GM12878 (cell line): ENCODE results near the gene TRIM38. TPM values are rescaled to one million over a fixed set of nuclear protein-coding genes. Genes with fewer than 3 reads are reported as not detected.

ENCODE experiments used
- ATAC-seq: fragments of 200-7000 bp; cut with Tn5 transposase; 3 replicates; pipeline ENCODE4 v1.9.1; 2020; ENCODE audit warnings: mild to moderate bottlenecking, moderate library complexity
- BruUV-seq: library from RNA; stranded (reverse); fragments of 400-500 nt; replicated peaks from 2 replicates; lab custom pipeline; 2021; lab: Mats Ljungman, UMichigan
- CTCF ChIA-PET: fragments of 300-600 bp; sonication (Branson Sonifier 250); formaldehyde crosslinking; extraction: SDS; loops from one replicate; lab custom pipeline; 2021; ENCODE audit warnings: inconsistent platforms; lab: Yijun Ruan, JAX
- POLR2A ChIA-PET: fragments of 350-600 bp; formaldehyde crosslinking; extraction: SDS; loops from one replicate; lab custom pipeline; 2021; ENCODE audit warnings: inconsistent platforms; lab: Charles Lee
- RAD21 ChIA-PET: fragments of 300-600 bp; sonication (Branson Sonifier 250); formaldehyde crosslinking; loops from one replicate; lab custom pipeline; 2023; ENCODE audit warnings: antibody characterized with exemption; ENCODE audit not compliant: unreplicated experiment; lab: Charles Lee
- SMC1A ChIA-PET: fragments of 300-600 bp; sonication (Branson Sonifier 250); formaldehyde crosslinking; loops from one replicate; lab custom pipeline; 2023; ENCODE audit not compliant: unreplicated experiment, uncharacterized antibody; lab: Charles Lee
- DNase-seq: peaks from one replicate; pipeline ENCODE4 v3.0.0-alpha.2; 2011; ENCODE audit warnings: low read depth, low spot score
- FAIRE-seq: peaks from 3 replicates; lab custom pipeline; 2011; peaks lifted over from hg19 to GRCh38; lab: Jason Lieb, UNC
- H2AFZ ChIP-seq: 2 replicates; pipeline ENCODE4 v1.6.0; 2011; ENCODE audit warnings: low read depth, low read length, control low read depth; ENCODE audit not compliant: control insufficient read depth
- H3K27ac ChIP-seq: 2 replicates; pipeline ENCODE4 v1.5.1; 2011; ENCODE audit warnings: control low read depth; ENCODE audit not compliant: control insufficient read depth, insufficient read depth
- H3K27me3 ChIP-seq, 2 experiments: replicated peaks in 1 of 2; 2 replicates each; pipeline versions ENCODE4 v1.6.0 to v1.6.1; 2011; ENCODE audit warnings: low read length in 1 of 2; ENCODE audit not compliant: control insufficient read depth in 2 of 2, insufficient read depth in 2 of 2
- H3K36me3 ChIP-seq, 2 experiments: 2 replicates each; pipeline ENCODE4 v1.5.1; 2011; ENCODE audit warnings: low read length in 1 of 2; ENCODE audit not compliant: control insufficient read depth in 2 of 2, insufficient read depth in 2 of 2
- H3K4me1 ChIP-seq: 2 replicates; pipeline ENCODE4 v1.6.1; 2011; ENCODE audit warnings: mild to moderate bottlenecking, low read length, moderate library complexity, mixed read lengths; ENCODE audit not compliant: control insufficient read depth, insufficient read depth
- H3K4me2 ChIP-seq: 2 replicates; pipeline ENCODE4 v1.6.0; 2011; ENCODE audit warnings: control low read depth; ENCODE audit not compliant: control insufficient read depth, insufficient read depth
- H3K4me3 ChIP-seq: fragments of 200-600 bp; sonication (generic); 2 replicates; pipeline ENCODE4 v1.5.1; 2016
- H3K79me2 ChIP-seq: 2 replicates; pipeline ENCODE4 v1.6.0; 2011; ENCODE audit warnings: low read length; ENCODE audit not compliant: control insufficient read depth, insufficient read depth
- H3K9ac ChIP-seq: 2 replicates; pipeline ENCODE4 v1.8.0; 2011; ENCODE audit warnings: low read length, control low read depth, mixed read lengths; ENCODE audit not compliant: control insufficient read depth, insufficient read depth
- H3K9me3 ChIP-seq: replicated peaks from 3 replicates; pipeline ENCODE4 v1.5.1; 2011; ENCODE audit warnings: mild to moderate bottlenecking, low read length; ENCODE audit not compliant: control insufficient read depth, insufficient read depth
- H4K20me1 ChIP-seq: 2 replicates; pipeline ENCODE4 v1.6.0; 2011; ENCODE audit not compliant: control insufficient read depth, insufficient read depth
- BCL3 ChIP-seq: IDR thresholded peaks from 2 replicates; pipeline ENCODE4 v1.6.1; 2011; ENCODE audit warnings: borderline replicate concordance, low read depth, mild to moderate bottlenecking, moderate library complexity, low read length; ENCODE audit not compliant: insufficient read depth, poor library complexity, severe bottlenecking
- BHLHE40 ChIP-seq, 2 experiments: fragments of 450-650 bp in 1 of 2; IDR thresholded peaks; 2 replicates each; pipeline ENCODE4 v1.6.1; 2011 to 2017; ENCODE audit warnings: low read depth in 2 of 2, borderline replicate concordance in 1 of 2, improper control_type of control experiment in 1 of 2, low read length in 1 of 2, mild to moderate bottlenecking in 1 of 2
- CHD4 ChIP-seq: fragments of 200-600 bp; sonication (generic); IDR thresholded peaks from 2 replicates; pipeline ENCODE4 v1.6.1; 2016; ENCODE audit warnings: mild to moderate bottlenecking
- E4F1 ChIP-seq: fragments of 450-650 bp; IDR thresholded peaks from 2 replicates; pipeline ENCODE4 v1.6.1; 2018; ENCODE audit warnings: borderline replicate concordance, mild to moderate bottlenecking; ENCODE audit not compliant: partially characterized antibody
- EED ChIP-seq: sonication (generic); IDR thresholded peaks from 2 replicates; pipeline ENCODE4 v1.6.1; 2016; ENCODE audit warnings: antibody characterized with exemption, low read depth
- EGR1 ChIP-seq, 2 experiments: IDR thresholded peaks; 1 replicate in 1 of 2; 2 replicates in 1 of 2; pipeline ENCODE4 v1.6.1; 2011 to 2012; ENCODE audit warnings: low read depth in 2 of 2, low read length in 2 of 2, borderline replicate concordance in 1 of 2, mild to moderate bottlenecking in 1 of 2, moderate library complexity in 1 of 2
- HSF1 ChIP-seq: fragments of 150-350 bp; IDR thresholded peaks from 2 replicates; pipeline ENCODE4 v1.6.1; 2014; ENCODE audit warnings: mild to moderate bottlenecking, low read depth, low read length
- MEF2A ChIP-seq: IDR thresholded peaks from 2 replicates; pipeline ENCODE4 v1.6.1; 2011; ENCODE audit warnings: low read depth, mild to moderate bottlenecking, low read length, moderate library complexity; ENCODE audit not compliant: insufficient read depth
- MLLT1 ChIP-seq: fragments of 450-650 bp; IDR thresholded peaks from 2 replicates; pipeline ENCODE4 v1.6.1; 2016; ENCODE audit warnings: mild to moderate bottlenecking
- POLR2A ChIP-seq: IDR thresholded peaks from 2 replicates; pipeline ENCODE4 v1.6.1; 2011; ENCODE audit warnings: low read depth, mild to moderate bottlenecking, low read length
- POU2F2 ChIP-seq: IDR thresholded peaks from 3 replicates; pipeline ENCODE4 v1.6.1; 2011; ENCODE audit warnings: low read depth, mild to moderate bottlenecking, low read length, borderline replicate concordance
- RCOR1 ChIP-seq: conservative IDR thresholded peaks from 2 replicates; pipeline ENCODE4 v1.6.1; 2012; ENCODE audit warnings: low read depth, low read length, improper control_type of control experiment
- RUNX3 ChIP-seq: IDR thresholded peaks from 2 replicates; pipeline ENCODE4 v1.6.1; 2012; ENCODE audit warnings: low read length, inconsistent platforms
- USF2 ChIP-seq: IDR thresholded peaks from 2 replicates; pipeline ENCODE4 v1.6.1; 2011; ENCODE audit warnings: low read depth, low read length, improper control_type of control experiment, borderline replicate concordance
- ZNF384 ChIP-seq: IDR thresholded peaks from 2 replicates; pipeline ENCODE4 v1.6.1; 2012; ENCODE audit warnings: low read depth, mild to moderate bottlenecking, low read length, improper control_type of control experiment, borderline replicate concordance
- WGBS: methylation state at CpG from one replicate; pipeline ENCODE4 v1.1.6; 2016; ENCODE audit warnings: low lambda C conversion rate; ENCODE audit not compliant: insufficient replicate concordance, insufficient coverage; ENCODE audit errors: missing lambda C conversion rate; 5-methylcytosine and 5-hydroxymethylcytosine counted together
- in situ Hi-C: fragments of 300-500 bp; cut with MboI; formaldehyde crosslinking; loops from 9 replicates; pipeline ENCODE4 v1.14.3; 2018; ENCODE audit warnings: mixed read lengths
- intact Hi-C: fragments of 100-400 bp; cut with micrococcal nuclease; formaldehyde crosslinking; loops from one replicate; pipeline ENCODE4 v1.14.2; 2022; ENCODE audit not compliant: unreplicated experiment
- polyA plus RNA-seq, 11 experiments: library from polyadenylated mRNA; depleted of rRNA in 4 of 11; unstranded in 6 of 11; stranded (reverse) in 5 of 11; fragments of >200 nt; fragmentation: Nextera tagmentation in 4 of 11; fragmentation: Illumina TruSeq in 1 of 11; extraction: Ambion mirVana in 4 of 11; extraction: Trizol in 1 of 11; gene quantifications; 1 replicate in 1 of 11; 2 replicates in 10 of 11; pipeline versions ENCODE4 v1.2.1 to v1.2.3, GENCODE V29; 2011 to 2016; ENCODE audit warnings: inconsistent platforms in 2 of 11, missing spikeins in 2 of 11, low read depth in 1 of 11
- total RNA-seq, 4 experiments: library from RNA; depleted of rRNA in 3 of 4; stranded (reverse); fragments of >200 nt in 3 of 4; fragmentation: Illumina TruSeq in 1 of 4; extraction: Trizol in 1 of 4; gene quantifications; 2 replicates each; pipeline versions ENCODE4 v1.2.1 to v1.2.3, GENCODE V29; 2013 to 2021

The TRIM38 gene
- total and polyA plus RNA-seq, 10 of the 15 experiments (the other 5 are each of a cell fraction or from before 2014, with no cell fraction given) = 4.5 to 14.7 (median 11.1) TPM

GRCh38 chr6:26033941-26034354, 71.3 kb downstream of the TRIM38 start:
- in situ Hi-C loops = loop anchor here (5.0 kb wide), 3 partner anchors 1113 to 1858 kb away; a partner anchor contains a TSS
- Histone ChIP-seq H4K20me1 (no peaks in the 10 kb centered on the region), H3K9me3 (no peaks in the 10 kb centered on the region), H3K9ac (peak overlapping the region; percentile 69), H3K79me2 (no peaks in the 10 kb centered on the region), H3K4me3 (peak overlapping the region; percentile 70), H3K4me1 (no peaks in the 10 kb centered on the region; the same call in 1 of the 2 replicates), H3K36me3 (no peaks in the 10 kb centered on the region), H3K27ac (peak overlapping the region; percentile 83), H3K4me2 (peak overlapping the region; percentile 86), H2AFZ (peak overlapping the region; percentile 5), H3K27me3 (no peaks in the 10 kb centered on the region)
- ATAC-seq = peak; percentile 8; the same call in 1 of the 3 replicates
- SMC1A ChIA-PET = interaction anchor here (0.7 kb wide), 1 partner anchor 9 kb away, joined by 3 read pairs; a partner anchor contains a TSS
- CTCF ChIA-PET = interaction anchor here (0.6 kb wide), 1 partner anchor 8 kb away, joined by 3 read pairs; no protein-coding TSS in a partner anchor
- TSS peak; percentile 94 for BruUV-seq
- intact Hi-C loops = loop anchor here (1.0 to 5.0 kb wide), 5 partner anchors 9 to 1099 kb away; a partner anchor contains a TSS
- WGBS = 1% methylated on average over 18 of the region's 19 CpGs
- RAD21 ChIA-PET = interaction anchor here (3.6 to 6.0 kb wide), 2 partner anchors 9 to 13 kb away, joined by 28 to 38 read pairs; a partner anchor contains a TSS
- POLR2A ChIA-PET = interaction anchor here (1.0 to 9.8 kb wide), 6 partner anchors 8 to 90 kb away, joined by 3 to 128 read pairs (median 12); a partner anchor contains a TSS
- no peak for DNase-seq
- peak; percentile 38 for FAIRE-seq
- TF ChIP-seq EGR1 (IDR thresholded peaks at IDR 0.05; ENCODE audit: borderline replicate concordance in 1 of 2, low read depth in 2 of 2, low read length in 2 of 2) (0 out of 3 replicates have a peak, but pooled peaks of 1 of the 2 experiments have one; percentile 29), MEF2A (no peak), EED (no peak), BCL3 (no peak), E4F1 (no peak), RCOR1 (0 out of 2 replicates have a peak, but pooled peaks have one; percentile 57), POLR2A (no peak), USF2 (no peak), ZNF384 (no peak), BHLHE40 (IDR thresholded peaks at IDR 0.05; ENCODE audit: borderline replicate concordance in 1 of 2, low read depth in 2 of 2, low read length in 1 of 2) (0 out of 4 replicates have a peak, but pooled peaks of 1 of the 2 experiments have one; percentile 19), MLLT1 (no peak), CHD4 (no peak), RUNX3 (peak; percentile 7; the same call in 1 of the 2 replicates), HSF1 (no peak), POU2F2 (no peak)
